ENCODE data around the gene PITPNC1.

Gene PITPNC1

GRCh38 chr17:67412941-67413340 is 35.9 kb downstream of the PITPNC1 start:
- no peak overlapping the region for H3K27ac ChIP-seq (replicated peaks; ENCODE audit: low read length)
- no peak overlapping the region for H2BK5ac ChIP-seq (ENCODE audit: low read length)
- H2BK12ac ChIP-seq (ENCODE audit: low read length), result no peak overlapping the region
- H4K8ac ChIP-seq (ENCODE audit: low read depth, low read length), result no peak overlapping the region
- H3K4me1 ChIP-seq (ENCODE audit: control insufficient read depth in 2 of 2, insufficient read depth in 1 of 2, low read depth in 1 of 2, low read length in 2 of 2), result no peaks in the 10 kb centered on the region
- WGBS, 2 donors (ENCODE audit: extremely low coverage in 2 of 2, insufficient read length in 2 of 2, insufficient replicate concordance in 1 of 2), result no CpG with 5 or more reads among the region's 2 CpGs
- no peak overlapping the region for H2AFZ ChIP-seq (ENCODE audit: low read length)
- H3K4ac ChIP-seq (ENCODE audit: low read length), result no peak overlapping the region
- H2BK15ac ChIP-seq (ENCODE audit: low read length), result no peak overlapping the region
- no peaks in the 10 kb centered on the region for H3K79me1 ChIP-seq (ENCODE audit: low read depth, low read length)
- H3K14ac ChIP-seq (ENCODE audit: low read length), result no peak overlapping the region
- no peak overlapping the region for H3K18ac ChIP-seq (ENCODE audit: low read length)
- no peaks in the 10 kb centered on the region for H3K36me3 ChIP-seq (replicated peaks in 1 of 2; ENCODE audit: control insufficient read depth in 2 of 2, insufficient read depth in 2 of 2, low read length in 2 of 2)
- no peak overlapping the region for H2AK5ac ChIP-seq (ENCODE audit: low read depth, low read length)
- no peak for DNase-seq (ENCODE audit: low spot score)
- no peak overlapping the region for H2BK120ac ChIP-seq (ENCODE audit: low read depth, low read length)
- H3K4me2 ChIP-seq (ENCODE audit: insufficient read depth, low read length, poor library complexity, severe bottlenecking), result no peak overlapping the region
- H3K9ac ChIP-seq (ENCODE audit: low read depth, low read length, poor library complexity), result no peak overlapping the region
- H3K27me3 ChIP-seq (ENCODE audit: control insufficient read depth in 3 of 3, insufficient read depth in 3 of 3, low read depth in 1 of 3, low read length in 3 of 3), result no peaks in the 10 kb centered on the region
- H3K9me3 ChIP-seq (replicated peaks in 1 of 2; ENCODE audit: control insufficient read depth in 2 of 2, insufficient read depth in 1 of 2, low read depth in 1 of 2, low read length in 2 of 2), result peaks cover 2 to 8% of the 10 kb centered on the region in 2 donors
- no peak overlapping the region for H3K23ac ChIP-seq (ENCODE audit: low read depth, low read length, poor library complexity)
- no peak overlapping the region for H4K91ac ChIP-seq (ENCODE audit: low read depth, low read length, poor library complexity)
- H3K4me3 ChIP-seq (ENCODE audit: low read length in 2 of 2), result no peak overlapping the region

GRCh38 chr17:67413388-67413787 is 36.3 kb downstream of the PITPNC1 start:
- H3K4me3 ChIP-seq (ENCODE audit: low read length in 2 of 2), result peak overlapping the region in 1 of 2 donors; percentile 37
- H4K91ac ChIP-seq (ENCODE audit: low read depth, low read length, poor library complexity), result no peak overlapping the region
- no peak overlapping the region for H2AFZ ChIP-seq (ENCODE audit: low read length)
- no peak overlapping the region for H2BK5ac ChIP-seq (ENCODE audit: low read length)
- DNase-seq (ENCODE audit: low spot score), result no peak
- no CpG with 5 or more reads among the region's 5 CpGs for WGBS, 2 donors (ENCODE audit: extremely low coverage in 2 of 2, insufficient read length in 2 of 2, insufficient replicate concordance in 1 of 2)
- no peak overlapping the region for H3K4ac ChIP-seq (ENCODE audit: low read length)
- H3K36me3 ChIP-seq (replicated peaks in 1 of 2; ENCODE audit: control insufficient read depth in 2 of 2, insufficient read depth in 2 of 2, low read length in 2 of 2), result no peaks in the 10 kb centered on the region
- no peaks in the 10 kb centered on the region for H3K27me3 ChIP-seq (ENCODE audit: control insufficient read depth in 3 of 3, insufficient read depth in 3 of 3, low read depth in 1 of 3, low read length in 3 of 3)
- no peak overlapping the region for H3K18ac ChIP-seq (ENCODE audit: low read length)
- no peak overlapping the region for H4K8ac ChIP-seq (ENCODE audit: low read depth, low read length)
- no peak overlapping the region for H3K4me2 ChIP-seq (ENCODE audit: insufficient read depth, low read length, poor library complexity, severe bottlenecking)
- H3K79me1 ChIP-seq (ENCODE audit: low read depth, low read length), result no peaks in the 10 kb centered on the region
- peaks cover 2 to 8% of the 10 kb centered on the region in 2 donors for H3K9me3 ChIP-seq (replicated peaks in 1 of 2; ENCODE audit: control insufficient read depth in 2 of 2, insufficient read depth in 1 of 2, low read depth in 1 of 2, low read length in 2 of 2)
- H3K4me1 ChIP-seq (ENCODE audit: control insufficient read depth in 2 of 2, insufficient read depth in 1 of 2, low read depth in 1 of 2, low read length in 2 of 2), result no peaks in the 10 kb centered on the region
- H2AK5ac ChIP-seq (ENCODE audit: low read depth, low read length), result no peak overlapping the region
- no peak overlapping the region for H2BK12ac ChIP-seq (ENCODE audit: low read length)
- no peak overlapping the region for H3K23ac ChIP-seq (ENCODE audit: low read depth, low read length, poor library complexity)
- H3K27ac ChIP-seq (replicated peaks; ENCODE audit: low read length), result no peak overlapping the region
- no peak overlapping the region for H2BK120ac ChIP-seq (ENCODE audit: low read depth, low read length)
- H3K9ac ChIP-seq (ENCODE audit: low read depth, low read length, poor library complexity), result no peak overlapping the region
- no peak overlapping the region for H2BK15ac ChIP-seq (ENCODE audit: low read length)
- H3K14ac ChIP-seq (ENCODE audit: low read length), result no peak overlapping the region

- no peak for DNase-seq (ENCODE audit: low spot score)
These were observed 37.0 kb downstream of the PITPNC1 start for GRCh38 chr17:67414130-67414529.

GRCh38 chr17:67414559-67414958 is 37.5 kb downstream of the PITPNC1 start:
- H3K4me2 ChIP-seq (ENCODE audit: insufficient read depth, low read length, poor library complexity, severe bottlenecking), result no peak overlapping the region
- H2AFZ ChIP-seq (ENCODE audit: low read length), result no peak overlapping the region
- H3K4me3 ChIP-seq (ENCODE audit: low read length in 2 of 2), result no peak overlapping the region
- H2BK5ac ChIP-seq (ENCODE audit: low read length), result no peak overlapping the region
- no peaks in the 10 kb centered on the region for H3K36me3 ChIP-seq (replicated peaks in 1 of 2; ENCODE audit: control insufficient read depth in 2 of 2, insufficient read depth in 2 of 2, low read length in 2 of 2)
- H3K27ac ChIP-seq (replicated peaks; ENCODE audit: low read length), result no peak overlapping the region
- no peak overlapping the region for H2BK15ac ChIP-seq (ENCODE audit: low read length)
- H3K14ac ChIP-seq (ENCODE audit: low read length), result no peak overlapping the region
- no peak overlapping the region for H4K91ac ChIP-seq (ENCODE audit: low read depth, low read length, poor library complexity)
- no peak for DNase-seq (ENCODE audit: low spot score)
- no peaks in the 10 kb centered on the region for H3K4me1 ChIP-seq (ENCODE audit: control insufficient read depth in 2 of 2, insufficient read depth in 1 of 2, low read depth in 1 of 2, low read length in 2 of 2)
- no peaks in the 10 kb centered on the region for H3K79me1 ChIP-seq (ENCODE audit: low read depth, low read length)
- no CpG with 5 or more reads among the region's 2 CpGs for WGBS, 2 donors (ENCODE audit: extremely low coverage in 2 of 2, insufficient read length in 2 of 2, insufficient replicate concordance in 1 of 2)
- H3K9ac ChIP-seq (ENCODE audit: low read depth, low read length, poor library complexity), result no peak overlapping the region
- H2BK120ac ChIP-seq (ENCODE audit: low read depth, low read length), result no peak overlapping the region
- no peaks in the 10 kb centered on the region for H3K27me3 ChIP-seq (ENCODE audit: control insufficient read depth in 3 of 3, insufficient read depth in 3 of 3, low read depth in 1 of 3, low read length in 3 of 3)
- H3K9me3 ChIP-seq (replicated peaks in 1 of 2; ENCODE audit: control insufficient read depth in 2 of 2, insufficient read depth in 1 of 2, low read depth in 1 of 2, low read length in 2 of 2), result peaks cover 2 to 8% of the 10 kb centered on the region in 2 donors
- no peak overlapping the region for H3K4ac ChIP-seq (ENCODE audit: low read length)
- H3K23ac ChIP-seq (ENCODE audit: low read depth, low read length, poor library complexity), result no peak overlapping the region
- H3K18ac ChIP-seq (ENCODE audit: low read length), result no peak overlapping the region
- no peak overlapping the region for H4K8ac ChIP-seq (ENCODE audit: low read depth, low read length)
- H2BK12ac ChIP-seq (ENCODE audit: low read length), result no peak overlapping the region
- no peak overlapping the region for H2AK5ac ChIP-seq (ENCODE audit: low read depth, low read length)

More at GRCh38 chr17:67414130-67414529, 37.0 kb downstream of the PITPNC1 start:
- Histone ChIP-seq H2BK5ac (ENCODE audit: low read length) (no peak overlapping the region), H2AK5ac (ENCODE audit: low read depth, low read length) (no peak overlapping the region), H3K9me3 (replicated peaks in 1 of 2; ENCODE audit: control insufficient read depth in 2 of 2, insufficient read depth in 1 of 2, low read depth in 1 of 2, low read length in 2 of 2) (peaks cover 2 to 8% of the 10 kb centered on the region in 2 donors), H3K27ac (replicated peaks; ENCODE audit: low read length) (no peak overlapping the region), H4K91ac (ENCODE audit: low read depth, low read length, poor library complexity) (no peak overlapping the region), H2BK15ac (ENCODE audit: low read length) (no peak overlapping the region), H2AFZ (ENCODE audit: low read length) (no peak overlapping the region), H3K4me1 (ENCODE audit: control insufficient read depth in 2 of 2, insufficient read depth in 1 of 2, low read depth in 1 of 2, low read length in 2 of 2) (no peaks in the 10 kb centered on the region), H3K4ac (ENCODE audit: low read length) (no peak overlapping the region), H2BK120ac (ENCODE audit: low read depth, low read length) (no peak overlapping the region), H3K18ac (ENCODE audit: low read length) (no peak overlapping the region), H4K8ac (ENCODE audit: low read depth, low read length) (no peak overlapping the region), H3K23ac (ENCODE audit: low read depth, low read length, poor library complexity) (no peak overlapping the region), H3K14ac (ENCODE audit: low read length) (no peak overlapping the region), H3K27me3 (ENCODE audit: control insufficient read depth in 3 of 3, insufficient read depth in 3 of 3, low read depth in 1 of 3, low read length in 3 of 3) (no peaks in the 10 kb centered on the region), H3K9ac (ENCODE audit: low read depth, low read length, poor library complexity) (no peak overlapping the region), H3K4me3 (ENCODE audit: low read length in 2 of 2) (no peak overlapping the region), H3K36me3 (replicated peaks in 1 of 2; ENCODE audit: control insufficient read depth in 2 of 2, insufficient read depth in 2 of 2, low read length in 2 of 2) (no peaks in the 10 kb centered on the region), H2BK12ac (ENCODE audit: low read length) (no peak overlapping the region), H3K79me1 (ENCODE audit: low read depth, low read length) (no peaks in the 10 kb centered on the region), H3K4me2 (ENCODE audit: insufficient read depth, low read length, poor library complexity, severe bottlenecking) (no peak overlapping the region)
- no CpG with 5 or more reads among the region's 1 CpG for WGBS, 2 donors (ENCODE audit: extremely low coverage in 2 of 2, insufficient read length in 2 of 2, insufficient replicate concordance in 1 of 2)

All from neuronal stem cell (in vitro differentiated cells).